ENCODE data around the gene ANK3.

DNA sequence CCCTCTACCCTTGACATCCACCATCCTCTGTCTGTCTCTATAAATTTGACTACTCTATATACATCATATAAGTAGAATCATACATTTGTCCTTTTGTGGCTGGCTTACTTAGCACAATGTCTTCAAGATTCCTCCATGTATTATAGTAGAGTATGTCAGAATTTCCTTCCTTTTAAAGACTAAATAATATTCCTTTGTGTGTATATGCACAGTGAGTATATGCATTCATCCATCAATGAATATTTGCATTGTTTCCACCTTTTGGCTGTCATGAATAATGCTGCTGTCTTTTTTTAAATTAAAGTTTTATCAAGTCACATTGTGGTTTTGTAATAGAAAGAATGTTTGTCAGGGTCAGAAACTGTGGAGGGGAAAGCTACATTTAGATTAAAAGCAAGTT lies 195.3 kb downstream of the ANK3 start:
- TF ChIP-seq POLR2AphosphoS5 (IDR thresholded peaks at IDR 0.05) (no peak), POLR2A (IDR thresholded peaks at IDR 0.05) (no peak)
- TF ChIP-seq, protein P1, sequence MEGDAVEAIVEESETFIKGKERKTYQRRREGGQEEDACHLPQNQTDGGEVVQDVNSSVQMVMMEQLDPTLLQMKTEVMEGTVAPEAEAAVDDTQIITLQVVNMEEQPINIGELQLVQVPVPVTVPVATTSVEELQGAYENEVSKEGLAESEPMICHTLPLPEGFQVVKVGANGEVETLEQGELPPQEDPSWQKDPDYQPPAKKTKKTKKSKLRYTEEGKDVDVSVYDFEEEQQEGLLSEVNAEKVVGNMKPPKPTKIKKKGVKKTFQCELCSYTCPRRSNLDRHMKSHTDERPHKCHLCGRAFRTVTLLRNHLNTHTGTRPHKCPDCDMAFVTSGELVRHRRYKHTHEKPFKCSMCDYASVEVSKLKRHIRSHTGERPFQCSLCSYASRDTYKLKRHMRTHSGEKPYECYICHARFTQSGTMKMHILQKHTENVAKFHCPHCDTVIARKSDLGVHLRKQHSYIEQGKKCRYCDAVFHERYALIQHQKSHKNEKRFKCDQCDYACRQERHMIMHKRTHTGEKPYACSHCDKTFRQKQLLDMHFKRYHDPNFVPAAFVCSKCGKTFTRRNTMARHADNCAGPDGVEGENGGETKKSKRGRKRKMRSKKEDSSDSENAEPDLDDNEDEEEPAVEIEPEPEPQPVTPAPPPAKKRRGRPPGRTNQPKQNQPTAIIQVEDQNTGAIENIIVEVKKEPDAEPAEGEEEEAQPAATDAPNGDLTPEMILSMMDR (IDR thresholded peaks at IDR 0.05 in 8 of 11, conservative IDR thresholded peaks at IDR 0.05 in 3 of 11), result no peak

All from spleen (tissue), 7 donors.